Raji (cell line): ENCODE measurements around the gene KLHDC1.
A peak's percentile ranks its signal among the peaks of the same experiment; 100 is the strongest.

Experiments used
- POLR2A ChIP-seq: IDR thresholded peaks from 2 replicates; pipeline ENCODE4 v1.6.1; 2011; ENCODE audit warnings: low read depth, low read length, control low read depth; ENCODE audit not compliant: insufficient read depth

The KLHDC1 gene, protein sequence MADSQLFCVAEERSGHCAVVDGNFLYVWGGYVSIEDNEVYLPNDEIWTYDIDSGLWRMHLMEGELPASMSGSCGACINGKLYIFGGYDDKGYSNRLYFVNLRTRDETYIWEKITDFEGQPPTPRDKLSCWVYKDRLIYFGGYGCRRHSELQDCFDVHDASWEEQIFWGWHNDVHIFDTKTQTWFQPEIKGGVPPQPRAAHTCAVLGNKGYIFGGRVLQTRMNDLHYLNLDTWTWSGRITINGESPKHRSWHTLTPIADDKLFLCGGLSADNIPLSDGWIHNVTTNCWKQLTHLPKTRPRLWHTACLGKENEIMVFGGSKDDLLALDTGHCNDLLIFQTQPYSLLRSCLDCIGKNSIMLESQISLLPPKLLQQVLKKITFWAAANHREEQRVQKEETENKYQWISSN

DNA sequence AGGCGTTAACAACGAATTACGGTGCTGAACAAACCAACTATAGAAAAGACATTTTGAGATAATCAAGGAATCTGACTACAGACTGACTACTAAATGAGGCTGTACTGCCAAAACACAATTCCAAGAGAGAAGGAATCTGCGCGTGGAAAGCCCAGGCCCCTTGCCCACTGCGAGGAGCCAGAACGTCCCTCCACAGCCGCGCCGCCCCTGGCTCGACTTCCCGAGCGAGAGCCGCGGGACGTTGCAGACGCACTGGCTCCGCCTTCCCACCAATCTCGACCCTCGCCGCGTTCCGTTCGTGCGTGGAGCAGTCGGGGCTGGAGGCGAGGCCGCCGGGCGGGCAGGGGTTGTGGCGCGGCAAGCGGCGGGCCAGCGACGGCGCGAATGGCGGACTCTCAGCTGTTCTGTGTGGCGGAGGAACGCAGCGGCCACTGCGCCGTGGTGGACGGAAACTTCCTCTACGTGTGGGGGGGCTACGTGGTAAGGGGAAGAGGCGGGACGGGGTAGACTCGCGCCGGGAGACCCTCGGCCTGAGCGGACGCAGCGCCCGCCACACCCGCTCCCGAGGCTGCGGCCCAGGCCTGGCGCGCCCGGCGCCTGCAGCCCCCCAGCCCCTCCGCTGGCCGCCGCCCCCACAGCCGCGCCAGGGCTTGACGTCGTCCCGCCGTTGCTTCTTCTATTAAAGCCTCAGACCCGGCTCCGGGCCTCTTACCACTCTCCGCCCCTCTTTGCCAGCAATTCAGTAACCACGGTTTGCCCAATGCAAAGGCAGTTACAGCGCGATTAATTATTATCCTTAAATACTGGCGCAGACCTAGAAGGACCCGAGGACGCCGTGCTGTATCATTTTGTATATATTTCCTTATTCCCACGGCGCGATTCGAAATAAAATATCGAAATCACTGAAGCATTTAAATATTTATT is at the start of gene KLHDC1:
Gene KLHDC1, plus strand, starts transcription at position 310 of the 924 bp plus-strand sequence. Its CDS starts 75 bp downstream, at position 385.
- peak; percentile 49; the same call in 1 of the 2 replicates for TF ChIP-seq POLR2A

DNA sequence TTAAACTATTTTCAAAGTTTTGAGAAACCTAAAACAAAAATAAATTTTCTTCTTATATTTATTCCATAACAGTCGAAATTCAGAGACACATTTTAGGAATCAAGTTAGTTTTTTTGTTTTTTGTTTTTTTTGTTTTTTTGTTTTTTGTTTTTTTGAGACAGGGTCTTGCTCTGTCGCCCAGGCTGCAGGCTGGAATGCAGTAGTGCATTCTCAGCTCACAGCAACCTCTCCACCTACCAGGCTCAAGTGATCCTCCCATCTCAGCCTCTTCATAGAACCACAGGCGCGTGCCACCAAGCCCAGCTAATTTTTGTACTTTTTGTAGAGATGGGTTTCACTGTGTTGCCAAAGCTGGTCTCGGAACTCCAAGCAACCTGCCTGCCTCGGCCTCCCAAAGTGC is 39.4 kb upstream of the KLHDC1 start:
- TF ChIP-seq POLR2A = no peak

DNA sequence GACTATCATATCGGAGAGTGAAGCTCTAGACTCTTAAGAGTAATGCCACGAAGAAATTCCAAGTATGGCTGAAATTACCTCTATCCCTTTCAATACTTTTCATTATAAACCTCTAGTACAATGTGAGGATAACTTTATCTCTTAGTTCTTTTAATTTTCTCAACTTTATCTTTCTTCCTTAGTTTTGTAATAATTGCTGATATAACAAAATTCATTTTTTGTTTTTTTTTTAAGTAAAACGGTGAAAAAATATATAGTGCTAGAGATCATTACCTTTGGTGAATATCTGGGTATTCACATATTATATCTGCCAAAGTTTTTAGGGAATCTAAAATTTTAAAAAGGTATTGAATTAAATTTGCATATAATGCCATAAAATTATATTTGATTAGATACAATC is 38.4 kb upstream of the KLHDC1 start:
- no peak for TF ChIP-seq POLR2A

DNA sequence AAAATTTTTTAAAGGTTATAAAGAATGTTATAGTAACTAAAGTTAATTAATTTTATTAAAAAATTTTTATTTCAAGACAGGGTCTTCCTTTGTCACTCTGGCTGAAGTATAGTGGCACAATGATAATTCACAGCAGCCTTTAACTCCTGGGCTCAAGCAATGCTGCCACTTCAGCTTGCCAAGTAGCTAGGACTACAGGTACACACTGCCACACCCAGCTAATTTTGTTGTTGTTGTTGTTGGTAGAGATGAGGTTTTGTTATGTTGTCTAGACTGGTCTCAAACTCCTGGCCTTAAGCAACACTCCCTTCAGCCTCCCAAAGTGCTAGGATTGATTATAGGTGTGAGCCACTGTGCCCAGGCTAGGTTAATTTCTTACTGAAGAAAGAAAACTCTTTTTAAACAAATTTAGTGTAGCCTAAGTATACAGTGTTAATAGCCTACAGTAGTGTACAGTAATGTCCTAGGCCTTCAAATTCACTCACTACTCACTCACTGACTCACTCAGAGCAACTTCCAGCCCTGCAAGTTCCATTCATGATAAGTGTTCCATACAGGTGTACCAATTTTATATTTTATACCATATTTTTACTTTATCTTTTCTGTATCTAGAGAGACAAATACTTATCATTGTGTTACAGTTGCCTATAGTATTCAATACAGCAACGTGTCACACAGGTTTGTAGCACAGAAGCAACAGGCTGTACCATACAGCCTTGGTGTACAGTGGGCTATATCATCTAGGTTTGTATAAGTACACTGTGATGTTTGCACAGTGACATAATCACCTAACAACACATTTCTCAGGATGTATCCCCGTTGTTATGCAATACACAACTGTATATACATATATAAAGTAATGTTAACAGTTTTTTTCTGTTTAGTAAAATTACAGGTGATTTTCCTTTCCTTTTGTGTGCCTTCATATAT is 33.1 kb upstream of the KLHDC1 start:
- no peak for TF ChIP-seq POLR2A

DNA sequence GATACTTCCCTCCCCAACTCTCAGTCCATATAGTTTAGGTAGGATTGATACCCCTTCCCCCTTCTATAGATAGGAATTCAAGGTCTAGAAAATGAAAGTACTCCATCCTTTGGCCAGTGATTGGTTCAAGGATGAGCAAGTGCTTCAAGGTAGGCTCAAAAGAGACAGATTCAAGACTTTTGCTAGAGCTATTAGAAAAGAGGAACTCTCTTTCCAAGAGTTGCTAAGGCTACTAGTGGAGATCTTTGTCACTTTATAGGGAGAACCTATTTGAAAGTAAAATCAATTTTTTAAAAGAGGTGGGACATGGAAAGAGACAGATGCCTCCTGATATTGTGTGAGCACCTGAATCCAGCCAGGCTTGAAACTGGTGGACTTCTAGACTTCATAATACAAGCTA is 22.4 kb upstream of the KLHDC1 start:
- no peak for TF ChIP-seq POLR2A

DNA sequence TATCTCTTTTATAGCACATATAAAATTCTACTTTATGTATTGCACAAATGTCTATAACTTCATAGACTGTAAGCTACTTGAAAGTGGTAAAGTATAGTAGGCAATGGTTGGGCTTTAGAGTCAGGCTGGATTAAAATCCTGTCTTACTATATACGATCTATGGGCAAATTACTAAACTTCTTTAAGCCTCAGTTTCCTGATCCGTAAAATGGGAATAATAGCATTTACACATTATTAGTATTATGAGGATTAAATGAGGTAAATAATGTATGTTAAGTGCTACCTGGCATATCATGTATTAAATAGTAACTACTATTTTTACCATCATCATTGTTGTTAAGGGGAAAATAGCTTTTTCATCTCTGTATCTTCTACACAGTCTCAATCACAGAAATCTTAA is 19.3 kb upstream of the KLHDC1 start:
- no peak for TF ChIP-seq POLR2A

DNA sequence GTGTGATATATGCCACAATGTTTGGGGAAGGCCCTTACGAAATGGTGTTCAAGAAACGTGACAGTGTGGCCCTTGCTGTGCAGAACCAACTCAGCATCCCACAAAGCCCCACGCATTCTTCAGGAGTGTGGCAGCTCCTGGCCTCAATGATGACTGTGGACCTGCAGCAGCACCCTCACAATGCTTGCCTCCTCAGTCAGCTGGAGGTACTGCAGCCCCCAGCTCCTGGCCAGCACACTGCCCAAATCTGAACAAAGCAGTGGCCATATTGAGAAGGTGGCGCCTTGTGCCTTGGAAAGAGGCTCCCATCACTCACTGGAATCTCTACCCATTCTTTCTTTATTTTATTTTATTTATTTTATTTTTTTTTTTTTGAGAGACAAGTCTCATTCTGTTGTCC is 15.3 kb upstream of the KLHDC1 start:
- TF ChIP-seq POLR2A = no peak

DNA sequence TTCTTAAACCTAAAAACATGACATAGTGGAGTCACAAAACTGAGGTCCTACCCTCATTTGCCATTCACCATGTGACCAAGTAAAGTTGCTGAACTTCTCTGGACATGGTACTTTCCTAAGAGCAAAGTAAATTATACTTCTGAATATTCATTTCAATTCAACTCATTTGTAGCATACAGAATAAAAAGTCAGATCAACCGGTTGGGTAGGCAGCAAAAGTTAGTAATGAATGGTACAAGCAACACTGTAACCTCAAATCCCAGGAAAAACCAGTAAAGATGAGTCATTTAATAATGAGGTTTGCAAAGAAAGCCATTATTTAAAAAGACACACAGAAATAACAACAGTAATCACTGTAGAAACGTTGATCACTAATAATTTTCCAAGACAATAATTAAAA is 13.6 kb upstream of the KLHDC1 start:
- no peak for TF ChIP-seq POLR2A

DNA sequence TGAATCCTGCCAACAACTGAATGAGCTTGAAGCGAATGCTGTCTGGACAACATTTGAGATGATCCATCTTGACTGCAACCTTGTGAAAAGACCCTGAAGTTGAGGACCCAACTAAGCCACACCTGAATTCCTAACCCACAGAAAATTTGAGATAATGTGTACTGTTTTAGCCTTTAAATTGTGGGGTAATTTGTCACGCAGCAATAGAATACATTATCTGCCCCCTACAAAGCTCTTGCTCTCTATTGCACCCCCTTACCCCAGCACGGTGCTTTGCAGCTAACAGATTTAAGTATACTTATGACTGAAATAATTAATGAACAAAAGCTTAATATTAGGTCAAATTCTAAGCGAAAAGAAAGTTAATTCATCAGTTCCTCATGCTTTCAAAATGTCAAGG is 6.5 kb upstream of the KLHDC1 start:
- no peak for TF ChIP-seq POLR2A

DNA sequence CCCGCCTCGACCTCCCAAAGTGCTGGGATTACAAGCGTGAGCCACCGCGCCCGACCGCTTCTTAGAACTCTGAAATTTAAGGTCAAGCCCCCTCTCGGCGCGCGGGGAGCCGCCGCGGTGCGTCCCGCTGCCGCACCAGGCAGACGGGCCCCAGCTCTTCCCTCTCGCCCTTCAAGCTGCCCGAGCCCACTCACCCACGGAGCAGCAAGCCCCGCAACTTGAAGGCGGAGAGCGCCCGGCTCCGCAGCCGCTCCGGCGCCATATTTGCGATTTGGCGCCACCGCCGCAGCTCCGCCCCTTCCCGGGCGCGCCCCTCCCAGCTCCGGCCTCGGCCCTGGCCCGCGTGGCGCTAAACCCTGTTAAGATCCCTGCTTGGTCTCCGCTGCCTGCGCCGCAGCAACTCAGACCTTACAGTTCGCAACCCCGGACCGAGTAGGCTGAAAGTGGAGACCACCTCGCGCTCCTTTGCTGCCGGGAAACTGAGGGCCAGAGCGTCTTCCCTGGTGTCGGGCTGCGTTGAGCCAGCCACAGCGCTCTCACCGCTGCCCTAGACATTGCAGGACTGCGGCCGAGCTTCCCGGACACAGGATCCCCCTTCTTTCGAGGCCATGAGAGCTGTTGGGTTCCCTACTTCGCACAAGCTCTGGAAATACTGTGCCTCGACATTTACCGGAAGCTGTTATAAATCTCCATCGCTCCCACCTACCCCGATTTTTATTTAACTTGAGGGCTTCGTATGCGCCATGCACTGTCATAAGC is 4.8 kb upstream of the KLHDC1 start, which contains the start of gene POLE2:
Gene POLE2, minus strand, starts transcription at position 273 of the 759 bp plus-strand sequence. Its CDS starts 11 bp downstream, at position 262.
- peak; percentile 84 for TF ChIP-seq POLR2A

DNA sequence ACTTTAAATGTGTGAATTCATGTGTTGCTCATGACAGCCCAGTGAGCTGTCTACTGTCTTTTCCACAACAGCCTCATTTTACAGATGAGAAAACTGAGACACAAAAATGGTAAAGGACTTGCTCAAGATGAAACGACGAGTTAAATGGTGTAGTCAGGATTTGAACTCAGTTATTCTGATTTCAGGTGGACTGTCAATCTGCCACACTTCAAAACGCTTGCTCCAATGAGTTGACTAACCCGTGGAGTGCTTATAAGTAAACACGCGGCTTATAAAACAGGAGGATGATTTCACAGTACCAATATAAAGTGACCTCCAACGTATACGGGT is 4.3 kb upstream of the KLHDC1 start:
- no peak for TF ChIP-seq POLR2A

DNA sequence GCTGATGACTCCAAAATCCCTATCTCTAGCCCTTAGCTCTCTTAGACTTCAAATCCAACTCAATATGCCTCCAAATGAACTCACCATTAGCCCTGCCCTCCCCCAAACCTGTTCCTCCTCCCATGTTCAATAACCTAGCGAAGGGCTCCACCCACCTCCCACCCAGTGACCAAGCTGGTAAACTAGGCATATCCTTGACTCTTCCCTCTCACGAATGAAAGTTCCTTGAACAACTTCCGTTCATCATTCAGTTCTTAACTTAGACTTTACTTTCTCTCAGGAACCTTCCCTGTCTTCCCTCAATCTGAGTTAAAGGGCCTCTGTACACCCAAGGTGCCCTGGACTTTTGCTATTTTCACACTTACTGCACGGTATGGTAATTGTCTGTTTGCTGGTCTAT is 1.9 kb upstream of the KLHDC1 start:
- no peak for TF ChIP-seq POLR2A

DNA sequence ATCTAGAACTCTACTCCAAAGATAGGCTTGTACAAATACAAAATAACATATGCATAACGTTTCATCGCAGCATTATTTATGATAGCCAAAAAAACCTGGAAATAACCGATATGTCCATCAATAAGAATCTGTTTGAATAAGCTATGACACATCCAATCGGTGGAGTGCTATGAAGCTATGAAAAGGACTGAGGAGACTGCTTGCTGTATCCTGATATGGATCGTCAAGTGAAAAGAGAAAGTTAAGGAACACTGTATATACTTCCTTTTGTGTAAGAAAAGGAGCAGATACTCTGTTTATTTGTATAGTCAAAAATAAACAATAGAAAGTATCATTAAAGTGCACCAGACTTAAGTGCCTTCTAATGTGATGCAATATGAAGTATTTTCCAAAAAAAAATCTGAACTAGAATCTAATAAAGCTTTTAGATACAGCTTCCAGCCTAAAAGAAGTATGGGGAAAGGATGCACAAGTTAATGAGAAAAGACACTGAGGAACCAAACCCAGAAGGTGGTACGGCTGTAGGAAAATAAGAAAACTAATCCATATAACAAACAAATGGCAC is 645 bp upstream of the KLHDC1 start:
- no peak for TF ChIP-seq POLR2A

DNA sequence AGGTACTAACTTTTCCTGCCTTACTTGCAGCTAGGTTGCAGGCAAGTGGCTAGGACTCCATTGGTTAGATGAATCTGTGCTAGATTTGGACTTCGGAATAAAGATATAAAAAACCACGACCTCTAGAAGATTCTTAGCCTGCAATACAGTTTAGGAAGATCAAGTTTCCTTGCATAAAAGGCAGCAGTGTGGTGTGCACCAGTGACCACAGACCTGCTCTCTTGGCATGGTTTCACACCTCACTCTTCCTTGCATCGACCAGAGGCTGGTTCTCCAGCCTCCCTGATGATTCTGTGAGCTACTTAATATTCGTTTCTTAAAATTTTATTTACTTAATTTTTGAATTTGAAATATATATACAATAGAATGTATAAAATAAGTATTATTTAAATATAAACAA is 9.8 kb downstream of the KLHDC1 start:
- TF ChIP-seq POLR2A = no peak
